COLO668 (cell line): ENCODE results near the gene HBQ1.
"Not testable (repeated sequence)": the region's sequence is repeated elsewhere in the genome, so short reads cannot be mapped to it uniquely, and the experiment has no call there.

Experiments
- DNase-seq: peaks from one replicate; lab custom pipeline; 2025; ENCODE audit not compliant: unreplicated experiment; lab: John Stamatoyannopoulos, UW

HBQ1 gene

GRCh38 chr16:175011-175949, 5.0 kb upstream of the HBQ1 start:
- no peak for DNase-seq

DNA sequence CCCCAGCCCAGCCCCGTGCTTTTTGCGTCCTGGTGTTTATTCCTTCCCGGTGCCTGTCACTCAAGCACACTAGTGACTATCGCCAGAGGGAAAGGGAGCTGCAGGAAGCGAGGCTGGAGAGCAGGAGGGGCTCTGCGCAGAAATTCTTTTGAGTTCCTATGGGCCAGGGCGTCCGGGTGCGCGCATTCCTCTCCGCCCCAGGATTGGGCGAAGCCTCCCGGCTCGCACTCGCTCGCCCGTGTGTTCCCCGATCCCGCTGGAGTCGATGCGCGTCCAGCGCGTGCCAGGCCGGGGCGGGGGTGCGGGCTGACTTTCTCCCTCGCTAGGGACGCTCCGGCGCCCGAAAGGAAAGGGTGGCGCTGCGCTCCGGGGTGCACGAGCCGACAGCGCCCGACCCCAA, 4.3 kb upstream of the HBQ1 start:
- DNase-seq, result not testable (repeated sequence)

DNA sequence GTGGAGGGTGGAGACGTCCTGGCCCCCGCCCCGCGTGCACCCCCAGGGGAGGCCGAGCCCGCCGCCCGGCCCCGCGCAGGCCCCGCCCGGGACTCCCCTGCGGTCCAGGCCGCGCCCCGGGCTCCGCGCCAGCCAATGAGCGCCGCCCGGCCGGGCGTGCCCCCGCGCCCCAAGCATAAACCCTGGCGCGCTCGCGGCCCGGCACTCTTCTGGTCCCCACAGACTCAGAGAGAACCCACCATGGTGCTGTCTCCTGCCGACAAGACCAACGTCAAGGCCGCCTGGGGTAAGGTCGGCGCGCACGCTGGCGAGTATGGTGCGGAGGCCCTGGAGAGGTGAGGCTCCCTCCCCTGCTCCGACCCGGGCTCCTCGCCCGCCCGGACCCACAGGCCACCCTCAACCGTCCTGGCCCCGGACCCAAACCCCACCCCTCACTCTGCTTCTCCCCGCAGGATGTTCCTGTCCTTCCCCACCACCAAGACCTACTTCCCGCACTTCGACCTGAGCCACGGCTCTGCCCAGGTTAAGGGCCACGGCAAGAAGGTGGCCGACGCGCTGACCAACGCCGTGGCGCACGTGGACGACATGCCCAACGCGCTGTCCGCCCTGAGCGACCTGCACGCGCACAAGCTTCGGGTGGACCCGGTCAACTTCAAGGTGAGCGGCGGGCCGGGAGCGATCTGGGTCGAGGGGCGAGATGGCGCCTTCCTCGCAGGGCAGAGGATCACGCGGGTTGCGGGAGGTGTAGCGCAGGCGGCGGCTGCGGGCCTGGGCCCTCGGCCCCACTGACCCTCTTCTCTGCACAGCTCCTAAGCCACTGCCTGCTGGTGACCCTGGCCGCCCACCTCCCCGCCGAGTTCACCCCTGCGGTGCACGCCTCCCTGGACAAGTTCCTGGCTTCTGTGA, 3.5 kb upstream of the HBQ1 start, which contains the start of gene HBA1:
Gene HBA1, plus strand, starts transcription at position 204 of the 906 bp plus-strand sequence. Its CDS starts 37 bp downstream, at position 241.
- not testable (repeated sequence) for DNase-seq

DNA sequence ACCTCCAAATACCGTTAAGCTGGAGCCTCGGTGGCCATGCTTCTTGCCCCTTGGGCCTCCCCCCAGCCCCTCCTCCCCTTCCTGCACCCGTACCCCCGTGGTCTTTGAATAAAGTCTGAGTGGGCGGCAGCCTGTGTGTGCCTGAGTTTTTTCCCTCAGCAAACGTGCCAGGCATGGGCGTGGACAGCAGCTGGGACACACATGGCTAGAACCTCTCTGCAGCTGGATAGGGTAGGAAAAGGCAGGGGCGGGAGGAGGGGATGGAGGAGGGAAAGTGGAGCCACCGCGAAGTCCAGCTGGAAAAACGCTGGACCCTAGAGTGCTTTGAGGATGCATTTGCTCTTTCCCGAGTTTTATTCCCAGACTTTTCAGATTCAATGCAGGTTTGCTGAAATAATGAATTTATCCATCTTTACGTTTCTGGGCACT, 2.9 kb upstream of the HBQ1 start:
- no peak for DNase-seq

DNA sequence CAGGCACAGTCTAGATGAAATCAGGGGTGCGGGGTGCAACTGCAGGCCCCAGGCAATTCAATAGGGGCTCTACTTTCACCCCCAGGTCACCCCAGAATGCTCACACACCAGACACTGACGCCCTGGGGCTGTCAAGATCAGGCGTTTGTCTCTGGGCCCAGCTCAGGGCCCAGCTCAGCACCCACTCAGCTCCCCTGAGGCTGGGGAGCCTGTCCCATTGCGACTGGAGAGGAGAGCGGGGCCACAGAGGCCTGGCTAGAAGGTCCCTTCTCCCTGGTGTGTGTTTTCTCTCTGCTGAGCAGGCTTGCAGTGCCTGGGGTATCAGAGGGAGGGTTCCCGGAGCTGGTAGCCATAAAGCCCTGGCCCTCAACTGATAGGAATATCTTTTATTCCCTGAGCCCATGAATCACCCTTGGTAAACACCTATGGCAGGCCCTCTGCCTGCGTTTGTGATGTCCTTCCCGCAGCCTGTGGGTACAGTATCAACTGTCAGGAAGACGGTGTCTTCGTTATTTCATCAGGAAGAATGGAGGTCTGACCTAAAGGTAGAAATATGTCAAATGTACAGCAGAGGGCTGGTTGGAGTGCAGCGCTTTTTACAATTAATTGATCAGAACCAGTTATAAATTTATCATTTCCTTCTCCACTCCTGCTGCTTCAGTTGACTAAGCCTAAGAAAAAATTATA, 2.1 kb upstream of the HBQ1 start:
- DNase-seq, result peak; percentile 59

DNA sequence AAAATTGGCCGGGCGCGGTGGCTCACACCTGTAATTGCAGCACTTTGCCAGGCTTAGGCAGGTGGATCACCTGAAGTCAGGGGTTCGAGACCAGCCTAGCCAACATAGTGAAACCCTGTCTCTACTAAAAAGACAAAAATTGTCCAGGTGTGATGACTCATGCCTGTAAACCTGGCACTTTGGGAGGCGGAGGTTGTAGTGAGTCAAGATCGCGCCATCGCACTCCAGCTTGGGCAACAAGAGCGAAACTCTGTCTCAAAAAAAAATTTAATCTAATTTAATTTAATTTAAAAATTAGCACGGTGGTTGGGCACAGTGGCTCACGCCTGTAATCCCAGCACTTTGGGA, 1.6 kb upstream of the HBQ1 start:
- no peak for DNase-seq

- DNase-seq, result no peak
These were observed 807 bp upstream of the HBQ1 start for GRCh38 chr16:179211-180092.

- peak; percentile 89 for DNase-seq
These were observed 664 bp downstream of the HBQ1 start for GRCh38 chr16:180681-181564.

DNA sequence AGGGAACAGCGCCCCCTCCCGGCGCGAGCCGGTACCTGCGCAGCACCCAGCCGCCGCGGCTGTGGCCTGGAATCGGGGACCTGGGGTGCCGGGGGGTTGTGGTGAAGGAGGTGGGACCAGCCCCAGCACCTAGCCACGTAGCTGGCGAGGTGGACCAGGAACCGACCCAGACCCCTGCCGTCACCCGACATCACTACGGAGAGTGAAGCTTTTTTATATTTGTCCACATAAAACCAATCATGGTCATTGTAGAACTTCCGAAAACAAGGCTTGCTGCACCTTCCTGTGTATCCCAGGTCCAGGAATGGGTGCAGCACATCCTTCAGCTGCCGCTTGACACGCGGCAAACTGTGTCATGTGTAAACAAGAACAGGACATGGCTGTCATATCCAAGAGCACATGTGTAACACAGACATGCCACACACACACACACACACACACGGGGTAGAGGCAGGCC, 1.3 kb downstream of the HBQ1 start:
- no peak for DNase-seq

DNA sequence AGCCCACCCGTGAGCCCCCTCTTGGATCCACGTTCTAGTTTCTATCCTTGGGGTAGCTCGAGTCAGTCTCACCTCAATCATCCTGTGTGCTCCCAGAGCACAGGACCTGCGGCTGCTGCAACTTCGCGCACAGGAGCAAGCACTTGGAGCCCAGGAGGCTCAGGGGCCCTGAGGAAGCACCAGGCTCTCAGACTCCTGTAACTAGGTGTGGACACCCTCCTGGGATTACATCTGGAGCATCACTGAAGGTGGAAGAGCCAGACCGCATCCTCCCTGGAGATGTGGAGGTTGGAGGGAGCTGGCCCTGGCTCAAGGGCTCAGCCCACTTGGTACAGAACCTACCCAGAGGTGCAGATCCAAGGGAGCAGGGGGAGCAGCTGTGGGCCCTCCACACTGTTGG, 2.7 kb downstream of the HBQ1 start:
- no peak for DNase-seq

DNA sequence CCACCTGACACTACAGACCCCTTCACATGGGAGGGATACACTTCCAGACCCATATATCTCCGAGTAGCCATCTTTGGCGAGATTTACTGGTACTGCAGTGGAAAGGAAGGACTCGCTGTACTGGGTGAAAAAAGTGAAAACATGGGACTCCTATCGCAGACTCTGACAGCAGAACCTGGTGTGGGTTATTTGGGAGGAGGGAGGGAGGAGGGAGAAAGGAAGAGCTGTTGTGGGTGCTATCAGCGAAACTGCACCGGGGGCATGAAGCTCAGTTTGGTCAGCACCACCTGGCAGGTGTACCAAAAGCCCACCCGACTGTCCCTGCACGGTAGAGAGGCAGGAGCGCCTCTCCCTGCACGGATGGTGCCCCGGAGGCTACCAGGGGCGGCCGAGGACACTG, 5.0 kb downstream of the HBQ1 start:
- DNase-seq, result no peak

DNA sequence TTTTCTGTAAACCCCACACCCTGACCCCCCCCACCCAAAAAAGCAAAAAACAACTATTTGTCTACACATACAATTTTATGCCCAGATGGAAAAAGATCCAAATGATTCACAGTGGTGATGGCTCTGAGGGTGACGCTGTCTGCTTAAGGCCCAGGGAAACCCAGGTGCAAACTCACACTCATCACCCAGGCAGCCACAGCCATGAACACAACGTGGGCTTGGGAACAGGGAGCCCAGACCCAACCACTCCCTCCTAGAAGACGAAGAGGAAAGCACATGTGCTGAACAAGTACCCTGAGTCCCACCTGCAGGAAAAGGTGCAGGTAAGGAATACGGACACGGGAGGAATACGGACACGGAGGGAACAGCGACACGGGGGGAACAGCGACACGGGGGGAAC, 5.4 kb downstream of the HBQ1 start:
- DNase-seq, result no peak

DNA sequence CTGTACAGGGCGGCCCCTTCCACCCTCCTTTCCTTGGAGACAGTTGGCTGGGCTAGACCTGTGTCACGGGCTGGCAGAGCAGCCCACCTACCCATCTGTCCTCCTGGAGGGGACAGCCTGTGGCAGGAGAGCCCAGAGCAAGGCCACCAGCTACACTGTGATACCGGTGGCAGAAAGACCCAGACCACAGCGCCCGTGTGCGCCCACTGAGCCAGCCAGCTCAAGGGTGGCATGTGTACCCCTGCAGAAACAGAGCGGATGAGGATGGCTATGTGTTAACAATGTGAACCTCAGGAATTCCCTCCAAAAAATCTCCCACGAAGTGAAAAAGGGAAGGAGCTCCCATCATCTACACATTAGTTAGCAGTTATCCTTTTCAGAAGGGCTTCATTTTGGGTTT, 7.1 kb downstream of the HBQ1 start:
- DNase-seq, result no peak

GRCh38 chr16:188674-189073, 8.4 kb downstream of the HBQ1 start:
- no peak for DNase-seq

DNA sequence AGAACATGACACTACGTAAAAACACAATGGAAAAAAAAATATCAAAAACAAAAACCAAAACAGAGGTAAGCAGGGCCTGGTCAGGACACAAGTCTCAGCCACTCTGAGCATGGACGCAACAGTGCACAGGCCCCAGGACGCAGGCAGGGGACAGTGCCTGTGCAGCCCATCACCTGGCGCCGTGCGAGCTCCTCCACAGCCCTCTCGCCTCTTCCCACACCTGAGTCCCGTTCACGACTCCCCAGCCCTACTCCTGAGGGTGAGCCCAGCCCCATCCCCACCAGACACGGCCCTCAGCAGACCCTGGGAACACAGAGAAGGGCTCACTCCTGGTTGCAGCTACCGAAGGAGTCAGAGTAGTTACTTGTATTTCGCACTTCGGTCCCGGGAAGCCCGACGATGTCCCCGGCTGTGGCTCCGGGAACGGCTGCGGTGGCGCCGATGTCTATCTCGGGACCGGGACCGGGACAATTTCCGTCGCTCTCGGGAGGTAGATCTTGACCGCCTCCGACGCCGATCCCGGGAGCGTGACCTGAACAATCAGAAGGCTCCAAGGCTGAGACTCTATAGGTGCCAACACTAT, 9.4 kb downstream of the HBQ1 start:
- DNase-seq, result no peak

- no peak for DNase-seq
These were observed 11.6 kb downstream of the HBQ1 start for GRCh38 chr16:191831-192230.

DNA sequence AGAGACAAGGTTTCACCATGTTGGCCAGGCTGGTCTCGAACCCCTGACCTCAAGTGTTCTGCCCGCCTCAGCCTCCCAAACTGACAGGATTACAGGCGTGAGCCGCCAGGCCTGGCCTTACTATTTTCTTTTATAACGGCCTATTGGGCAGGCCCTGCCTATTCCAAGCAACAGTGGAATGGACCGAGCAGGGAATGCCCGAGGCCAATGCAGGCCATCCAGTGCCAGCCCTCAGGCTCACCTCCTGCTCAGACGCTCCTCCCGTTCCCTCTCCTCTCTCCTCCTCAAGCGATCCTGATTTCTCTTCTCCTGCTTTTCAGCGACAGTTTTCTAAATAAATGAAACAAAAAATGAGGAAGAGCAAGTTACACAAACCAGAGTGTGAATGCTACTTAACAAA, 12.4 kb downstream of the HBQ1 start:
- DNase-seq, result no peak

DNA sequence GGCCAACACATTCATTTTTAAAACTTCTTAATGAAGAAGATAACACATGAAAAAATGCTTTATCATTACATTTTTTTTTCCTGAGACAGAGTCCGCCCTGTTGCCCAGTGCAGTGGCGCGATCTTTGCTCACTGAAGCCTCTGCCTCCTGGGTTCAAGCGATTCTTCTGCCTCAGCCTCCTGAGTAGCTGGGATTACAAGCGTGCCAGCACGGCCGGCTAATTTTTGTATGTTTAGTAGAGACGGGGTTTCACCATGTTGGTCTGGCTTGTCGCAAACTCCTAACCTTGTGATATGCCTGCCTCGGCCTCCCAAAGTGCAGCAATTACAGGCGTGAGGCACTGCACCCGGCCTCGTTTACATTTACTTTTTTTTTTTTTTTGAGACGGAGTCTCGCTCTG, 13.2 kb downstream of the HBQ1 start:
- no peak for DNase-seq

DNA sequence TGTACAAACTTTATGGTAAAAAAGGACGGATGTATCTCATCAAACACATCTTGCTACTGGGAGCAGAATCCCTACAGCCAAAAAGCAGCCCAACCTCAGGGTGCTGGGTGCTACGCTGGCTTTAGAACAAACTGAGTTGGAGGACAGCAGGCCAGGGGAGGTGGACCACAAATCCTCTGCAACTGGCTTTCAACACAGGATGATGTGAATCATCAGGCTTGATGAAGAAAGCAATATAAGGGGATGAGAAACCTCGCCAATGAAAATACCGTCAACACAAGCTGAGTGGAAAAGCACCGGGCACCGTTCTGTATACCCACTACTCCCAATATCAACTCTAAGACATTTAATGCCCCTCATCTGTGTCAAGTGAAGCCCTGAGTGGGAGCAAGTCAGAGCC, 14.3 kb downstream of the HBQ1 start:
- no peak for DNase-seq
